ENCODE measurements around the gene FUCA1.

The FUCA1 gene

DNA sequence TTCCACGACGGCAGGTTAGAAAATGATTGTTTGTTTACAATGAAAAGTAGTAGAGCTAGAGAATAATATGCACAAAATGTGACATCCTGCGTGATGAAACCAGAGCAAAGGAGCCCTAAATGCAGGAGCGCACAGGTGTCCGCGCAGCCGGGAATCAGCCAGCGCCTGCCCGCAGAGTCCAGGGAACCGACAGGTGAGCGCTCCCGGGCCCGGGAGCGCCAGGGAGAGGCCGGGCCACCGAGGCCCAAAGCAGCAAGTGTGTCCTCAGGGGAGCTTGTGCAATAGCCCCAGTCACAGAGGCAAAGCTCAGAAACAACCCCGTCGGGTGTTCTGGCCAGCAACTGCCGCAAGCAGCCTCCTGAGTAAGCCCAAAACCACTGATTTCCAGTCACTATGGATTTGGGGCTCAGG is 66.7 kb downstream of the FUCA1 start:
- H3K4ac ChIP-seq (ENCODE audit: low read length) = no peak overlapping the region
- peak overlapping the region; percentile 6 for H3K23ac ChIP-seq (ENCODE audit: low read depth, low read length, poor library complexity)
- WGBS, 2 donors (ENCODE audit: extremely low coverage in 2 of 2, insufficient read length in 2 of 2, insufficient replicate concordance in 1 of 2) = no CpG with 5 or more reads among the region's 19 CpGs
- H2AFZ ChIP-seq (ENCODE audit: low read length) = peak overlapping the region; percentile 96
- H3K36me3 ChIP-seq (replicated peaks in 1 of 2; ENCODE audit: control insufficient read depth in 2 of 2, insufficient read depth in 2 of 2, low read length in 2 of 2) = peaks cover 18 to 29% of the 10 kb centered on the region in 2 donors
- H3K4me2 ChIP-seq (ENCODE audit: insufficient read depth, low read length, poor library complexity, severe bottlenecking) = peak overlapping the region; percentile 85
- H3K27me3 ChIP-seq (ENCODE audit: control insufficient read depth in 3 of 3, insufficient read depth in 3 of 3, low read depth in 1 of 3, low read length in 3 of 3) = no peaks in the 10 kb centered on the region
- H2BK120ac ChIP-seq (ENCODE audit: low read depth, low read length) = no peak overlapping the region
- H2BK12ac ChIP-seq (ENCODE audit: low read length) = no peak overlapping the region
- H3K18ac ChIP-seq (ENCODE audit: low read length) = no peak overlapping the region
- H4K91ac ChIP-seq (ENCODE audit: low read depth, low read length, poor library complexity) = no peak overlapping the region
- H2BK5ac ChIP-seq (ENCODE audit: low read length) = no peak overlapping the region
- DNase-seq (ENCODE audit: low spot score) = no peak
- peak overlapping the region; percentile 22 for H3K9ac ChIP-seq (ENCODE audit: low read depth, low read length, poor library complexity)
- no peak overlapping the region for H3K14ac ChIP-seq (ENCODE audit: low read length)
- no peak overlapping the region for H2AK5ac ChIP-seq (ENCODE audit: low read depth, low read length)
- H2BK15ac ChIP-seq (ENCODE audit: low read length) = peak overlapping the region; percentile 1
- no peak overlapping the region for H3K27ac ChIP-seq (replicated peaks; ENCODE audit: low read length)
- peaks cover 5 to 11% of the 10 kb centered on the region in 2 donors for H3K4me1 ChIP-seq (ENCODE audit: control insufficient read depth in 2 of 2, insufficient read depth in 1 of 2, low read depth in 1 of 2, low read length in 2 of 2)
- H4K8ac ChIP-seq (ENCODE audit: low read depth, low read length) = peak overlapping the region; percentile 56
- peak overlapping the region; percentile 100 for H3K4me3 ChIP-seq (ENCODE audit: low read length in 2 of 2)
- peaks cover 3% of the 10 kb centered on the region for H3K79me1 ChIP-seq (ENCODE audit: low read depth, low read length)
- no peaks in the 10 kb centered on the region for H3K9me3 ChIP-seq (replicated peaks in 1 of 2; ENCODE audit: control insufficient read depth in 2 of 2, insufficient read depth in 1 of 2, low read depth in 1 of 2, low read length in 2 of 2)

GRCh38 chr1:23800400-23801337 is 67.4 kb downstream of the FUCA1 start, which contains the start of gene GALE:
TSS of gene GALE (minus strand) at chr1:23800754. CDS start at chr1:23799007, 1,747 bp downstream.
- peak; percentile 83 for DNase-seq (ENCODE audit: low spot score)
- H3K18ac ChIP-seq (ENCODE audit: low read length) = peak within 1 kb of the TSS; percentile 99
- peak within 1 kb of the TSS; percentile 97 for H2BK5ac ChIP-seq (ENCODE audit: low read length)
- peak within 1 kb of the TSS; percentile 85 for H3K4me2 ChIP-seq (ENCODE audit: insufficient read depth, low read length, poor library complexity, severe bottlenecking)
- peak within 1 kb of the TSS; percentile 97 for H2AK5ac ChIP-seq (ENCODE audit: low read depth, low read length)
- peak within 1 kb of the TSS; percentile 81 for H2BK12ac ChIP-seq (ENCODE audit: low read length)
- H2BK15ac ChIP-seq (ENCODE audit: low read length) = peak within 1 kb of the TSS; percentile 25
- H3K4me3 ChIP-seq (ENCODE audit: low read length in 2 of 2) = peak within 1 kb of the TSS; percentile 100
- peaks cover 5 to 11% of the 10 kb centered on the region in 2 donors for H3K4me1 ChIP-seq (ENCODE audit: control insufficient read depth in 2 of 2, insufficient read depth in 1 of 2, low read depth in 1 of 2, low read length in 2 of 2)
- peak within 1 kb of the TSS; percentile 95 for H3K14ac ChIP-seq (ENCODE audit: low read length)
- no CpG with 5 or more reads among the region's 82 CpGs for WGBS, 2 donors (ENCODE audit: extremely low coverage in 2 of 2, insufficient read length in 2 of 2, insufficient replicate concordance in 1 of 2)
- H2BK120ac ChIP-seq (ENCODE audit: low read depth, low read length) = no peak within 1 kb of the TSS
- H3K9ac ChIP-seq (ENCODE audit: low read depth, low read length, poor library complexity) = peak within 1 kb of the TSS; percentile 85
- H3K4ac ChIP-seq (ENCODE audit: low read length) = no peak within 1 kb of the TSS
- H3K79me1 ChIP-seq (ENCODE audit: low read depth, low read length) = peaks cover 8% of the 10 kb centered on the region
- peak within 1 kb of the TSS; percentile 92 for H3K23ac ChIP-seq (ENCODE audit: low read depth, low read length, poor library complexity)
- H4K8ac ChIP-seq (ENCODE audit: low read depth, low read length) = peak within 1 kb of the TSS; percentile 56
- H3K27ac ChIP-seq (replicated peaks; ENCODE audit: low read length) = peak within 1 kb of the TSS; percentile 80
- H4K91ac ChIP-seq (ENCODE audit: low read depth, low read length, poor library complexity) = no peak within 1 kb of the TSS
- H3K9me3 ChIP-seq (replicated peaks in 1 of 2; ENCODE audit: control insufficient read depth in 2 of 2, insufficient read depth in 1 of 2, low read depth in 1 of 2, low read length in 2 of 2) = no peaks in the 10 kb centered on the region
- no peaks in the 10 kb centered on the region for H3K27me3 ChIP-seq (ENCODE audit: control insufficient read depth in 3 of 3, insufficient read depth in 3 of 3, low read depth in 1 of 3, low read length in 3 of 3)
- peak within 1 kb of the TSS; percentile 96 for H2AFZ ChIP-seq (ENCODE audit: low read length)
- peaks cover 23 to 34% of the 10 kb centered on the region in 2 donors for H3K36me3 ChIP-seq (replicated peaks in 1 of 2; ENCODE audit: control insufficient read depth in 2 of 2, insufficient read depth in 2 of 2, low read length in 2 of 2)

- Histone ChIP-seq H3K23ac (ENCODE audit: low read depth, low read length, poor library complexity) (peak overlapping the region; percentile 18), H4K91ac (ENCODE audit: low read depth, low read length, poor library complexity) (no peak overlapping the region), H4K8ac (ENCODE audit: low read depth, low read length) (no peak overlapping the region), H3K4me1 (ENCODE audit: control insufficient read depth in 2 of 2, insufficient read depth in 1 of 2, low read depth in 1 of 2, low read length in 2 of 2) (peaks cover 5 to 11% of the 10 kb centered on the region in 2 donors), H3K27ac (replicated peaks; ENCODE audit: low read length) (peak overlapping the region; percentile 80), H3K4me3 (ENCODE audit: low read length in 2 of 2) (peak overlapping the region; percentile 100), H3K4ac (ENCODE audit: low read length) (no peak overlapping the region), H2BK120ac (ENCODE audit: low read depth, low read length) (no peak overlapping the region), H3K27me3 (ENCODE audit: control insufficient read depth in 3 of 3, insufficient read depth in 3 of 3, low read depth in 1 of 3, low read length in 3 of 3) (no peaks in the 10 kb centered on the region), H3K4me2 (ENCODE audit: insufficient read depth, low read length, poor library complexity, severe bottlenecking) (peak overlapping the region; percentile 85), H3K9ac (ENCODE audit: low read depth, low read length, poor library complexity) (peak overlapping the region; percentile 85), H2BK12ac (ENCODE audit: low read length) (peak overlapping the region; percentile 81), H2BK15ac (ENCODE audit: low read length) (peak overlapping the region; percentile 25), H3K9me3 (replicated peaks in 1 of 2; ENCODE audit: control insufficient read depth in 2 of 2, insufficient read depth in 1 of 2, low read depth in 1 of 2, low read length in 2 of 2) (no peaks in the 10 kb centered on the region), H2AFZ (ENCODE audit: low read length) (peak overlapping the region; percentile 96), H3K79me1 (ENCODE audit: low read depth, low read length) (peaks cover 9% of the 10 kb centered on the region), H2AK5ac (ENCODE audit: low read depth, low read length) (peak overlapping the region; percentile 97), H3K36me3 (replicated peaks in 1 of 2; ENCODE audit: control insufficient read depth in 2 of 2, insufficient read depth in 2 of 2, low read length in 2 of 2) (peaks cover 23 to 39% of the 10 kb centered on the region in 2 donors), H2BK5ac (ENCODE audit: low read length) (peak overlapping the region; percentile 97), H3K14ac (ENCODE audit: low read length) (peak overlapping the region; percentile 95), H3K18ac (ENCODE audit: low read length) (peak overlapping the region; percentile 99)
- no CpG with 5 or more reads among the region's 48 CpGs for WGBS, 2 donors (ENCODE audit: extremely low coverage in 2 of 2, insufficient read length in 2 of 2, insufficient replicate concordance in 1 of 2)
- peak; percentile 47 for DNase-seq (ENCODE audit: low spot score)
Measured at GRCh38 chr1:23799570-23800399, 68.3 kb downstream of the FUCA1 start.
